Stimulated activated CD4-positive, alpha-beta T cell treated with anti-CD3 and anti-CD28 coated beads, Interleukin-15, amount 100 ng/mL, for 1 hour (primary cell): ENCODE data around the gene AOX1.
"Not testable (repeated sequence)": the region's sequence is repeated elsewhere in the genome, so short reads cannot be mapped to it uniquely, and the experiment has no call there.

ENCODE experiments used
- DNase-seq, 2 donors: peaks; one replicate each; pipeline ENCODE4 v3.0.0-alpha.2; 2020; ENCODE audit warnings: low read depth in 1 of 2, low spot score in 1 of 2

AOX1 gene

DNA sequence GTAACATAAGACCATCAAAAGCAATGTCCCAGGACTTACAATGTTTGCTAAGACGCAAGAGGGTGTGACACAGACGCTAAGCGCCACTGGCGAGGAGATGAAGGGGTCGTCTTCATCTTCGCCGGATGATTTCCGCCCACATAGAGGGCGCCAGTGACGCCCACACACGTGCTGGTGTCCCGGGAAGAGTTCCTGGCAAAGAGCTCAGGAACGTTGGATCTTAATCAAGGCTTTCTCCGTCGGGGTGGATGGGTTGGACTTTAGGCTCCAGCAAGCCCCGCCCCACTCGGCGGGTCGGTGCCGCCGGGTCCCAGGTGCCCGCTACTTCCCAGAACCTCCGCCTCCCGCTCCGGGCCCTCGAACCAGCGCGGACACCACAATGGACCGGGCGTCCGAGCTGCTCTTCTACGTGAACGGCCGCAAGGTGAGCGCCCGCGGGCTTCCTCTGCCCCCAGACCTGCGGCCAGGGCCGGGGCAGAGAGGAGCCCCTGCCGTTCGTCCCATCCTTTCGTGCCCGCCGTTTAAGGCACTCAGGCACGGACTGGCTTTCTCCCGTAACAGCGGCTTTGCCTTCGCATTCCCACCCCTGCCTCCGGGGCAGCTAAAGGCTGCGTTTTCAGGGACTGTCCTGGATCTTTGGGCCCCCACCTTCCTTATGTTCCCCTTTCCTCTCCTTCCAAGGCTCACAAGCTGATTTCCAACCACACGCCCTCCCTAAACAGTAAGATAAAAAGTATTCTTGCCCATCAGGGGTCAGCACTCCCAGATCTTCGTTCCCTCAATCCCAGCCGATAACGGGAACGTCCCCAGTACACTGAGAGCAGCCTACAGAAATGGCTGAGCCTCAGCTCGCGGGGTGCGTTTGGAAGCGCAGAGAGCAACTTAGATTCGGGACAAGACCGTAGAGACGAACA lies at the start of gene AOX1:
Gene AOX1 (plus strand): TSS at position 285 of the 914 bp plus-strand sequence. CDS start 95 bp downstream, at position 380.
- DNase-seq: no peak

DNA sequence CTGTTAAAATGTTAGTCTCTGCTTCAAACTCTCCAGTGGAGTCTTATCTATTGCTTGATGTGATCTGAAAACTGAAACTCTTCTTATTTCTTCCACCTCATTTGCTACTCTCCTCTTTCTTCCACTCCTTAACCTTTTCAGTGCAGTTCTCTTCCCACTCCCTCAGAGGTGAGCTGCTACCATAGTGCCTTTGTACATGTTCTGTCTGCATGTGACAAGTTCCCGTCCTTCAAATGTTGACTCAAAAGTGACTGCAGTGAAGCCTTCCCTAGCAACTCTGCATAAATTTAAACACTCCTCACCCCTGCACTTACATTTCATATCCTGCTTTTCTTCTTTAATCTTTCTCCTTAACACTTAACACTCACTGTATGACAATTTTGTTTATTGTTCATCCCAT lies 47.7 kb upstream of the AOX1 start:
- DNase-seq: no peak

DNA sequence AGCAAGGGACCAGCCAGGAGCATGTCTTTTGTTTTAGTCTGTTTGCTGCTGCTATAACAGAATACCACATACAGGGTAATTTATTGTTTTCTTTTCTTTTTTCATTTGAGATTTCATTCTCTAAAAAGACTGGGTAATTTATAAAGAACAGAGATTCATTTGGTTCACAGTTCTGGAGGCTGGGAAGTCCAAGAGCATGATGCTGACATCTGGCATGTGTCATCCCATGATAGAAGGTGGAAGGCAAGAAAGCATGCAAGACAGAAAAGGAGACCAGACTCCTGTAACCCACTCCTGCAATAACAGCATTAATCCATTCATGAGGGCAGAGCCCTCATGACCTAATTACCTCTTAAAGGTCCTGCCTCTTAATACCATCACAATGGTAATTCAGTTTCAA lies 45.0 kb upstream of the AOX1 start:
- DNase-seq: no peak

DNA sequence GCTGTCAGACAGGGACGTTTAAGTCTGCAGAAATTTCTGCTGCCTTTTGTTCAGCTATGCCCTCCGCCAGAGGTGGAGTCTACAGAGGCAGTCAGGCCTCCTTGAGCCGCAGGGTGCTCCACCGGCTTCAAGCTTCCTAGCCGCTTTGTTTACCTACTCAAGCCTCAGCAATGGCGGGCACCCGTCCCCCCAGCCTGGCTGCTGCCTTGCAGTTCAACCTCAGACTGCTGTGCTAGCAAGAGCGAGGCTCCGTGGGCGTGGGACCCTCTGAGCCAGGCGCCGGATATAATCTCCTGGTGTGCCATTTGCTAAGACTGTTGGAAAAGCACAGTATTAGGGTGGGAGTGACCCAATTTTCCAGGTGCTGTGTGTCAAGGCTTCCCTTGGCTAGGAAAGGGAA lies 19.2 kb upstream of the AOX1 start:
- not testable (repeated sequence) for DNase-seq

DNA sequence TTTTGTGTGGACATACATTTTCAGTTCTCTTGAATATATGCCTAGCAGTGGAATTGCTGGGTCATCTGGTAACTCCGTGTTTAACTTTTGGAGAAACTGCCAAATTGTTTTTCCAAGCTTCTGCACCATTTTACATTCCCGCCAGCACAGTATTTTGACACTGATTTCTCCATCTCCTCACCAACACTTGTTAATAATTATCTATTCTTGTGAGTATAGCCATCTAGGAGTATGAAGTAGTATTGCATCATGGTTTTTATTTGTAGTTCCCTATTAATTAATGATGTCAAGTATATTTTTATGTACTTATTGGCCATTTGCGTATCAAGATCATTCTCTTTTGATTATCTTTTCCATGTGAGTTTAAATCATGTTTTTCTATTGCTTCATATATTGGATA lies 17.9 kb upstream of the AOX1 start:
- DNase-seq: no peak

DNA sequence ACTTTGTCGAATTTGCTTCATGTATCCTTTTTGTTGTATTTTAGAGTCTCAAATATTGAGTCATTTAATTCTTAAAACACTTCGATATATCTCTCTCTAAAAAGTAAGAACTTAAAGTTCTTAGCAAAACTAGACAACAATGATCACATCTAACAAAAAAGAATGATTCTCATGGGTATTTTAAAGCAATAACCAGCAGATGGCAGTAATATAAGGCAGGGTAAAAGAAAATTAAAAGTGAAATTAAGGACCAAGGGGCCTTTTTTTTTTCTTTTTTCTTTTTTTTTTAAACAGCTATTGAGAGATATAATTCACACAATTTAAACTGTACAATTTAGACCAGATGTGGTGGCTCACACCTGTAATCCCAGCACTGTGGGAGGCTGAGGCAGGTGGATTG lies 9.9 kb upstream of the AOX1 start:
- DNase-seq: no peak

DNA sequence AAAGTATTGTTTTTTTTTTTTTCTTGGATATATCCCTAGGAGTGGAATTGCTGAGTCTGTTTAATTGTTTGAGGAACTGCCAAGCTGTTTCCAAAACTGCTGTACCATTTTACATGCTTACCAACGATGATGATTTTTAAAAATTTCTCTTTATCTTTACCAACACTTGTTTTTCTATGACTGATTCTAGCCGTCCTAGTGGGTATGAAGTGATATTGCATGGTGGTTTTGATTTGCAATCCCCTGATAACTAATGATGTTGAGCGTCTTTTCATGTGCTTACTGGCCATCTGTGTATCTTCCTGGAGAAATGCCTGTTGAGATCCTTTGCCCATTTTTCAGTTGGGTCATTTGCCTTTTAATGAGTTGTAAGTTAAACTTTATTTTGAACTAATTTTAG lies 8.8 kb upstream of the AOX1 start:
- DNase-seq: no peak

DNA sequence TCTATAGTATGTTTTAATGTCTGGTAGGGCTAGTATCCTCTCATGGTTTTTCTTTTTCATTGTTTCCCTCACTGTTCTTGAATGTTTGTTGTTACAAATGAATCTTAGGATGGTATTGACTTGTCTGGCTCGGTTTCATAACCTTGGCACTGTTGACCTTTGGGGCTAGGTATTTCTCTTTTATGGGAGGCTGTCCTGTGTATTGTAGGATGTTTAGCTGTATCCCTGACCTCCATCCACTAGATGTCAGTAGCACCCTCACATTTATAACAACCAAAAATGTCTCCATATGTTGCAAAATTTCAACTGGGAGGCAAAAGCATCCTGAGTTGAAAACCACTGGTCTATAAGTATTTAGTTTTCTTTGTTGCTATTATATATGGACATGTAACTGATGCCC lies 7.0 kb upstream of the AOX1 start:
- DNase-seq: no peak

DNA sequence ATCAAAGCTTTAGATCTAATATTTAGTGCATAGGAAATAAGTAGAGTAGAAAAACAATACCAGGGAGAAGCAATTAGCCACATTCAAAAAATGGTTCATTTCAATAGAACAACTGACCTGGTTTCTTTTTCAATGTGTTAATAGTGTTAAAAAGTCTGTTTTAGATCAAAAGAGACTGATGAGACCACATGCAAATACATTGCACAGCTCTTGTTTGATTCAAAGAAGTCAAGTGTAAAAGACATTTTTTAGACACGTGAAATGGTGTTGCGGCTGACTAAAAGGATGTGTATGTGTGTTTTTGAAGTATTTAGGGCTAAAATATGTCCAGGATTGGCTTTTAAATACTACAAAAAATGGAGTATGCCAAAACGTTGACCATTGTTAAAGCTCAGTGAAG lies 1.2 kb upstream of the AOX1 start:
- no peak for DNase-seq

DNA sequence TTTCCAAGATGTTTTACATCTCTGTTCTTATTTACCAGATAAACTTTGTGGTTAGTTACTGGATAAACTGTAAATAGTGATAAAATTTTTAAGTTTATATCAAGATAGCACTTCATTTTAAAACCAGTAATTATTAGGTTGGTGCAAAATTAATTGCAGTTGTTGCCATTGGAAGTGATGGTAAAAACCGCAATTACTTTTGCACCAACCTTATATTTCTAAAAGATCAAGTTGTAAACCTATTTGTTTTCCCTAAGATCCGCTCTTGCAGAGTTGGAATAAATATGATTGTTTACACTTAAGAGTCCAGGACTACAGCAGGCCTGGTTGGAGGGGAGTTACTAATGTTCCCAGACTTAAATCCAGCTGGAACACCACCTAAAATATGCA lies 479 bp upstream of the AOX1 start:
- no peak for DNase-seq

DNA sequence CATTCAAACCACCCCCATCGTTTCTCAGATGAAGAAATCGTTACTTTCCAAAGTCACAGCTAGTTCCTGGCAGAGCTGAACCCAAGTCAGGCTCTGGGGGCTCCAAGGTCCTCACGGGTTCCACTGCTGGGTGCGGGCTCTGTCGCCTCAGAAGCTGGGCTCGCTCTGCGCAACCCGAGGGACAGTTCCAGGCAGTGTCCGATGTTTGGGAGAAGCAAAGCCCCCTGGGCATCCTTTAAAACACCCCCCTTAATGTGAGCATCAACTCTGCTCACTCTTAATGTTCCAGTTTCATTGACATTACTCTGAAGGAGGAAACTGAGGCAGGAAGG lies 796 bp downstream of the AOX1 start:
- DNase-seq: no peak

DNA sequence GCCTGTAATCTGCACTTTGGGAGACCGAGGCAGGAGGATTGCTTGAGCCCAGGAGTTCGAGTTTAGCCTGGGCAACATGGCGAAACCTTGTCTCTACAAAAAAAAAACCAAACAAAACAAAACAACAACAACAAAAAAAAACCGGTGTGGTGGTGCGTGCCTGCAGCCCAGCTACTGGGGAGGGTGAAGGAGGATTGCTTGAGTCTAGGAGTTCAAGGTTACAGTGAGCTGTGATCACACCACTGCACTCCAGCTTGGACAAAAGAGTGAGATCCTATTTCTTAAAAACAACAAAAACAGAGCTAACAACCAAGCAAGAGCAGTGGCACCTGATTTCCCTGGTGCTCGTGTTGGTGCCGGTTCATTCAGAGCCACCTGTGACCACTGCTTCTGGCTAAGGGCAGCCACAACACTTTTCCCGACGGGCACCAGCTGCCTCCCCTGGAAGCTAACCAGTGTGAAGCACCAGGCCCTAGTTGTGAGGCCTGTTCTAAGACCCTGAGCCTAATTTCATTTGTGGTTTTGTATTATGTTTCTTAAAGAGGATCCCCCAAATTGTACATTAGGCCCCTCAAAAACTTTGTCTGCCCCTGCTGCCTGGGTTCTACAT lies 1.3 kb downstream of the AOX1 start:
- no peak for DNase-seq

DNA sequence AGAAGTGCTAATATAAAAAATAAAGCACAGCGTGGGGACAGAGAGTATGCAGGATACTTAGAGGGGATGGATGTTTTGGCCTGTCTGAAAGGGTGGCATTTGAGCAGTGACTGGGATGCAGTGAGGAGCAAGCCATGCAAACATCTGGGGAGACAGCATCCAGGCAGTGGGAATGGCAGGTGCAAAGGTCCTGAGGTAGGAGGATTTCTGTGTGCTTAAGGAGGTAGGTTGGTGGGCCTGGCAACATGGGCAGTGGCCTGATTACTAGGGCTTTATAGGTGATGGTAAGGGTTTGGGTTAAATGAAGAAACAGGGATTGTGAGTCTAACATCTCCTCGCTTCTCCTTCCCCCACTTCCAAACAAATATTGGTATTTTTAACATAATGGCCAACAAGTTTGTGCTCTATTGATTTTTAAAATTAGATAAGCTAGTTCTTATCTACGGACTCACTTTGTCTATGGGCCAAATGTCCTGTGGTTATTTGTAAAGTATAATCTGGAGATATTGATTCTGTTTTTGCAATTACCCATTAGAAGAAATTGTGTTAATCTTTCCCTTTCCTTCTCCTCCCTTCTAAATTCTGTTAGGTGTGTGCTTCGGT lies 2.4 kb downstream of the AOX1 start:
- DNase-seq: no peak

DNA sequence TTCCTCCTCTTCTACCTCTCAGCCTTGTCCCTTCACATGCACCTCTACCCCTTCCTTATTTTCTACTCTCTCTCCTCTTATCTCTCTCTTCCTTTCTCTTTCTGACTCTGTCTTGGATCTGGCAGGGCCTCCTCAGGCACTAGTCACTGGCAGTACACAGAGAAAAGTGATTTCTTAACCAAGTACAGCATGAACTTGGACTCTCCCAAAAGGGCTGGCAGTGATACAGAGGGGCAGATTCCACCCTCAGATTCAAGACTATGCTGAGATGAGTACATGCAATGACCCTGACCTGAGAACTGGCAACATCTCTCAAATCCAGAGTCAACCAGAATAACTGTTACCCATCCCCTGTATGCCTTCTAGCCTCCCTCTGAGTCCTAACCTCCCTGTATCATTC lies 4.3 kb downstream of the AOX1 start:
- DNase-seq: no peak

DNA sequence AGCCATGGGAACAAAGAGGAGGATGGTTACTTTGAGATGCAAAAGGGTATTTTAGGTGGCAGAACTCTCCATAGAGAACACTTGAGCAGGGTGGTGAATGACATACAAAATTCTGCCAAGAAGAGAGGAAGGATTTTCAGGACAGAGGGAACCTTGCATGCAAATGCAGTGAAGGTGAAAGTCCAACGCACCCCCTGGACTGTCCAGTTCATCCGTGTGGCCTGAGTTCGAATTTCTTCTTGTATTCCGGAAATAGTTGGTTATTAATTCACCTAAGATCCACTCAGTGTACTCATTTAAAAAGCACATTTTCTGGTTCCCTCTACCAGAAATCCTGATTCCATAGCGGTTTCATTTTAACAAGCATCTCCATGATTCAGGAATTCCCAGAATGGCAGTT lies 5.5 kb downstream of the AOX1 start:
- no peak for DNase-seq

DNA sequence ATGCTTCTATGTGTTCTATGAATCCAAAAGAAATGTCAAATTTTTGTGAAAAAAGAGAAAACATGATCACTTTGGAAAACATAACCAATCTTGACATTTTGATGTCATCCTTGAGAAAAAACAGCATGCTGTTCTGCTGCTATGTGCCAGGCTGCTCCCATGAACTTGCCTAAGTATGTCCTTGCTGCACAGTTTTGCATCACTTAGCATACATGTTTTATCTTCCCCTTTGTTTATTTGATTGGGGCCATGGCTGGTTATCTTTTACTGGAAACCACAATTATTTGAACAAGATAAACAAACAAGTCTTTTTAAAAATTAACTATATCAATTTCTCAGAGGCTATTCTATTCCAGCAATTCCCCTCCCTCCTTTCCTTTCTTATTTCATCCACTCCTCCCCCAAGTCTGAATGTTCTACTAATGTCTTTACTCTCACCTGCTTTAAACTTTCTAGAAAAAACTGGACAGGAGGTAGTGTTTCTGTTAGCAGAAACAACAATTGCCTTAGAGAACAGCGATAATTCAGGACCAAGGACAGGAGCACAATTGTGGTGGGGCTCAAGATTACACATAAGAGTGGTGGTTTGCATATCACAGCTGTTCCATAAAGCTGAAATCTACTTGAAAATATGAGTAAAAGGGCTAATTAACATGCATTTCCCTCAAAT lies 6.7 kb downstream of the AOX1 start:
- DNase-seq: no peak

DNA sequence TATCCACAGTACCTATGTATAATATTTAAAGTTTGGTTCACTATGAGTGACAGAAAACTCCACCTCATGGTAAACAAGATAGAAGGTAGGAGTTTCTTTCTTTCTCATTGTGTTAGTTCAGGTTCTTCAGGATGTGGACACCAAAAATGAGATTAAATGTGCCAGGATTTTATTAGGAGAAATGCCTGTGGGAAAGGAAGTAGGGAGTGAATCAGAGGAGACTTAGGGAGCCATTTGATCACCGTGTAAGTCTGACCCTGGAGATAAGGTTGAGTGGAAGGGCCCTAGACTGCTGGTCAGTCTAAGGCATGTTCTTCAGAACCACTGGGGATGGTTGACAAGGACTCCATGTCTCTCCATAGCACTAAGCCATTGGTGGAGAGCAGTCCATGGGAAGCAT lies 8.1 kb downstream of the AOX1 start:
- DNase-seq: no peak

DNA sequence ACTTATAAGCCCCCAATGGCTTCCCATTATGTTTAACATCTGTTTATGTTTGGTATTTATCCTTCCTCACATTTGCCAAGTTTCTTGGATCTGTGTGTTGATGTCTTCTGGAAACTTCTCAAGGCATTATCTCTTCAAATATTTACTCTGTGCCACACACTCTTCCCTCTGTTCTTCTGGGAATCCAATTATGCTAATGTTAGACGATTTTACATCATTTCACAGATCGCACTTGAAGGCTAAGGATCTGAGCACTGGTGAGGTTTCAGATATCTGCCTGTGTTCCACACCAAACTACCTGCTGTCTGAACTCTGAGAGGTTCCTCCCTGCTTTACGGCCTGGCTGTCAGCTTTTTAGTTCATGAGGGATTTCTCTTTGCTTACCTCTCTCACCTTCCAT lies 10.1 kb downstream of the AOX1 start:
- no peak for DNase-seq

DNA sequence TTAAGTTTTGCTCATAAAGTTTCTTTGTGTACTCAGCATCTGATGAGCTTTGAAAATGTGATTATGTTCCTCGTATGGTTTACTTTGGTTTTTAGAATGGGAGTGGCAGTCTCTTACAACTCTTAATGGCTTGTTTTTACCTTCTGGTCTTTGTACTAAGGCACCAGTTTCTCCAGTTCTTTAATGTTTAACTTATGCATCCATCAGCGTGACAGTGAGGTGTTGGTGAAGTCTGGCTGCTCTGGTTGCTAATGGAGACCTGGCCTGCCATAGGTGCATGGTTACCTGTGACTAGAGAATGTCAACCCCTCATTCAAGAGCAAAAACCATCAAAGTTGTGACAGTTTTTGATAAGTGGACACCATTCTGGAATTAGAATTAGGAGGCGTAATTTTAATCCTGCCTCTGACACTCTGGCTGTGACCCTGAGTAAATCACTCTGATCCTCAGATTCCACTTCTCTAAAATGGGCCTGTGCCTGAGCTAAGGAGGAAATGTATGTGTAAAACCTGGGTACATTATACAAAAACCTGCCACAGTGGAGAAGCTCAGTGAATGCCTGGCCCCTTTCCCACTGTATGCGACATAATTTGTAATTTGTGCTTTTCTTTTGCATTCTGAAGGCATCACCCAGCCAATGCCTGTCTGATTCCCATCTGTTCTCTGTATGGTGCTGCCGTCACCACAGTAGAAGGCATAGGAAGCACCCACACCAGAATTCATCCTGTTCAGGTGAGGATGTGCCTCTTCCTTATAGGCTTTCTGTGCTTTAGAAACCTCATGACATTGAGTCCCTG lies 11.2 kb downstream of the AOX1 start:
- DNase-seq: no peak

DNA sequence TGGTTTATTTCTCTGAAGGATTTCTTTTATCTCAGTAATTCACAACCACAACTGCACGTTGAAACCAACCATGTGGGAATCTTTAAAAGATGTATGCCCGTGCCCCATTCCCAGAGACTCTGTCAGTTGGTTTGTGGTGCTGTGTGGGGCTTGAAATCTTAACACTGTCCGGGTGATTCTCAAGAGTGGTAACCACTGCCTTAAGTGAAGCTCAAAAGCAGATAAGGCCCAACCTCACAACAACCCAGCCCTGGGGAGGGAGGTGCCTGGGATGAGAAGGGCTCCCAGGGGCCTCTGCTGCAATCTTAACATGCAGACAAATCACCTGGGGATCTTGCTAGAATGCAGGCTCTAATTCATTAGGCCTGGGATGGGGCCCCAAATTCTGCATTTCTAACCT lies 13.4 kb downstream of the AOX1 start:
- no peak for DNase-seq

DNA sequence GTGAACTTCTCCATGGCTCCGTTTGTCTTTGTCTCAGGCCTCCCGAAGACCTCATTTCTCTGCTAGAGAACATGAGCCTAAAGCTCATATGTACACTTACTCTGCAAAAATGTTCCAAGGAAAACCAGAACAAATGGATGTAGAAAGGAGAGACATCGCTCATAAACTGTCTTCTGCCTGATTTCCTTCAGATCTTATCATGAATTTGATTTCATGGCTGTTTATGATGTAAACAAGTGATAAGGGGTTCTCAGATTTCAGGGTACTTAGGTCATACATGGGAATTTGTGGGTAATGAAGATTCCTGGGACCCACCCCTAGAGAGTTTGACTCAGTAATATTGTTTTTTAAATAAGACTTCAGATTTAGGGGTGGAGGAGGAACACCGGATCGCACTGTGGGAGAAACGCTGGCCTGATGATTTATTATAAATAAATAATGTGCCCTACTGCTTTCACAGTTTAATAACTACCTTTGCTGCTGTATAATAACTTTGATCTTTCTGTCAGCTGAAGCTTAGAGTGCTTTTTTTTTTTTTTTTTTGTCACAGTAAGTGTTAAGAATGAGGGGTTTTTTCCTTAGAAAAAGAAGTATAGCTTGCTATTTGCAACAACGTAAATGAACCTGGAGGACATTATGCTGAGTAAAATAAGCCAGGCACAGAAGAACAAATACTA lies 14.9 kb downstream of the AOX1 start:
- DNase-seq: no peak
